Stimulated activated CD4-positive, alpha-beta T cell treated with anti-CD3 and anti-CD28 coated beads, Interleukin-1b, Interleukin-23, amount 100 ng/mL, for 48 hours (primary cell): ENCODE data around the gene RALGPS1.

Experiments used
- DNase-seq: peaks from one replicate; pipeline ENCODE4 v3.0.0-alpha.2; 2020

RALGPS1 gene

GRCh38 chr9:126906091-126906490, 8.5 kb upstream of the RALGPS1 start:
- no peak for DNase-seq

GRCh38 chr9:126907058-126907457, 7.5 kb upstream of the RALGPS1 start:
- no peak for DNase-seq

DNA sequence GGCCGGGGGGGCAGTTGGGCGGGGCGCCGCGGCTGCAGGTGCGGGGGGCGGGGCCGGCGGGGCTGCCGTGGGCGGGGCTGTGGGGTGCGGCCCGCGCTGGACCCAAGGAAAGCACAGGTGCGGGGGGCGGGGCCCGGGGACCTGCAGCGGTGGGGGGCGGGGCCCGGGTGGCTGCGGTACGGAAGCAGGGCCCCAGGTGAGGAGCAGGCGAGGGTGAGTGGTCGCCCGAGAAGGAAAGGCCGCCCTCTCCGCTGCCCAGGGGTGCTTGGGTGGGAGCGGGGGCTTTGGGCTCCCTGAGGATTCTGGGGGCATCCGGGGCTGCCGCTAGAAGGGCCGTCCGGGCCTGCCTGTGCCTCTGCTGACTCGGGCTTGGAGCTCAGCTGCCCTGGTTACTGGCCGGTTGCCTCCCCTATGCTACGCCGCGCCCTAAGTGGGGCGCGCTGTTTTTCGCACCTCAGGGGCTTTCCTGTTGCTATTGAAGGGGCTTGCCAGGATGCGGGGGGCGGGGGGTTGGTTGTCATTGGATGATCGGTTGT, 767 bp downstream of the RALGPS1 start:
- DNase-seq, result peak; percentile 7

DNA sequence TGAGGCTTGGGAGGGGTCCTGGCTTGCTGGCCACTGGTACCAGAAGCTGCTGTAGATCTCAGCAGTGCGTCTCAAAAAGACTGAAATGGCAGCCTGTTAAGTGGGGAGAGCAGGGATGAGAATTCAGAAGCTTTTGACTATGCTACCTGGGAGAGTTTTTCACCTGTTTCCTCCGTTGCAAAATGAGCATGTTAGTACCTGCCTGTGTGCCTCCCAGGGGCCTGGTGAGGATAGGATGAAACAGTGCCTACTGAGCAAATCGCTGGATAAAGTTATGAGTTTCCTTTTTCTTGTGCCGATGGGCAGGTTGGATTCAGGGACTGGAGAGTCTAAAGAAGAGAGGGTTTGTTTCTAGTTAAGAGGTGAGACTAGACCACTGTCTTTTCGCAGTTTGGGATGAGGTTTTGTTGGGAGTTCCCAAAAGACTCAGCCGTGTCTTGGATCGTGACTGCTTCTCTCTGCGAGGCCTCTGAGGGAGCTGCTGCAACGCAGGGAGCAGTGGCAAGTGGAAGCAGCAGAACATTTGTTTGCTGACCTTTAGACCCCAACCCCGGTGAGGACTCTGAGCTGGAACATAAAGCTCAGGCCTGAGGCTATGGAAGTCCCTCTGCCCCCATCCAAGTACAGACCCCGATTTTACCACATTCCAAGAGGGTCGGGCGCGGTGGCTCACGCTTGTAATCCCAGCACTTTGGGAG, 1.4 kb downstream of the RALGPS1 start:
- DNase-seq, result no peak

DNA sequence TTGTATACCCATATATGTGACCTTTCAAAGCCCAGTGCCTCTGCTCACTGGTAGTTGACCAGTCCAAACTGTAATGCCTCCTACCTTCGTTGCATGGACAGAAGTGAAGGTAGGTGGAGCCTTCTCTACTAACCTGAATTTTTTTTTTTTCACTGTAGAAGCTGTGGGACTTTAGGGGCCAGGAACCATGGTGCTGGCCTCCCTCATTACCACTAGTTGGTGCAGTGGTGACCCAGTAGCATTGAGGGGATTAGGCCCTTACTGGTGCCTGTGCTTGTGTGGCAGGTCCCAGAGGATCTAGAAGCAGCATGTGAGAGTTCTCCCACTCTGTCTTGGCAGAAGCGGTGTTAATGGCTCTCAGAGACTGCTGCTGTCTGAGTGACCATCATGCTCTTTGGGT, 2.3 kb downstream of the RALGPS1 start:
- DNase-seq, result no peak

- DNase-seq, result no peak
These were observed 4.6 kb downstream of the RALGPS1 start for GRCh38 chr9:126919193-126919592.

- DNase-seq, result no peak
These were observed 11.3 kb downstream of the RALGPS1 start for GRCh38 chr9:126925876-126926275.

DNA sequence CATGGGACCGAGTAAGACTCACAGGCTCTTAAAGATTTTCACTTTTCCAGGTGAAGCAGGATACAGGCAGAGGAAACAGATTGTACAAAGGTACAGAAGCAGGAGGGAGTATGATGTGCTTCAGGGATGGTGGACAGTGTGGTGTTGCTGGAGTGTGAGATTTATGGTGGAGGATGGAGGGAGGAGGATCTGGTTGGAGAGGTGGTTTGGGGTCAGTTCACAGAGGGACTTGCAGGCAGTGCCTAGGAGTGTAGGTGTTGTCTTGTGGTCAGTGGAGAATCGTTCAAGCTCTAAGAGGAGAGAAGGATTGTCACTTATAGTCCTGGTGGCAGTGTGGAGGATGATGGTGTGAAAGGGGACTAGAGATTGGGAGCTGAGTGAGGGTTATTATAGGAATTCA, 11.8 kb downstream of the RALGPS1 start:
- DNase-seq, result no peak

- DNase-seq, result no peak
These were observed 12.8 kb downstream of the RALGPS1 start for GRCh38 chr9:126927419-126927818.

DNA sequence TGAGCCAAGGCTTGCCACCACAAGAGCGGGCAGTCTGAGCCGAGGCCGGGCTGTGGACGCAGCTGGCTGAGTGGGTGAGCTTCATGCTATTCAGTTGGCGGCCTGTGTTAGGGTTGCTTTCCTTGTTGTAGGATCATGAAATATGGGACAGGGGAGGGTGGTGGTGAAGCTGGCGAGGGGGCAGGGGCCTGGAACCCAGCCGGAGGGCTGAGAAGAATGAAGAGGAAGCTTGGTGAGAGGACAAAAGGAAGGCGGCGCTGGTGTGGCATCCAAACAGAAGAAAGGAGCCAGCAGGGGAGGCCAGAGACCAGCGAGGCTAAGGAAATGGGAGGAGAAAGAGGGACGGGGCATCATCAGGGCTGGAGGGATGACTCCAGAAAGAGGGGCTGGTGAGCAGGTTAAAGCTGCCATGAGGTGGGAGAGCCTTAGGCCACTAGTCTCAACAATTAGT, 18.3 kb downstream of the RALGPS1 start:
- DNase-seq, result no peak

- DNase-seq, result no peak
These were observed 18.9 kb downstream of the RALGPS1 start for GRCh38 chr9:126933334-126933980.

DNA sequence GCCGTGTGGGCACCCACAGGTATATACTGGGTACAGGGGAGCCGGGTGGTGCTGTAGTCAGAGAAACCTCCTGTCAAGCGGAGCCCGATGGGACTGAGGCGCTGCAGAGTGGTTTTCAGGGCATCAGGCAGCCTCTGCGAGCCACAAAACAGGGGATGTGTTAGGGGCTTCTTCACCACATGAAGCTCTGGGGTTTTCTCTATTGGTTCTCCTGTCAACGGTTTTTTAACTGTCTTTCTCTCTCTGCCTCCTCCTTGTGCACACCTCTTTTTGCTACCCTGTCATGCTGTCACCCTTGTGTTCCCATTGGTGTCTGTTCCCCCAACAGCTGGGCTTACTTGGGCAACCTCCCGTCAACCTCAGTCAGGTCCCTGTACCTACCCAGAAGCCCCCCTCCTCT, 19.9 kb downstream of the RALGPS1 start:
- no peak for DNase-seq

GRCh38 chr9:126935630-126936029, 21.0 kb downstream of the RALGPS1 start:
- no peak for DNase-seq

DNA sequence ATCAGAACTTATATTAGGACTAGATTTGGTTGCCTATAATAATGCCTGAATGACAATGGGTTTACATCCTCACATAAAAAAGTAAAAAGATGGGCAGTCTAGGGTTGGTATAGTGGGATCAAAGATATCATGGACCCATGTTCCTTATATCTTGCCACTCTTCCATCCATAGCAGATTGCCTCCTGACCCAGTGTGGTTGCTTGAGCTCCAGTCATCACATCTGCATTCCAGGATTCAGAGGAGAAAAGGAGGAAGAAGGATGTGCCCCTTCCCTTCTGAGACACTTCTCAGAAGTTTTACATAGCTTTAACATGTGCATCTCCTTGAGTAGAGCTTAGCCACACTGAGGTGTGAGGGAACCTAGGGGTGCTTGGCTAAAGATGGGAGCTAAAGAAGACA, 22.9 kb downstream of the RALGPS1 start:
- no peak for DNase-seq

GRCh38 chr9:126938327-126938726, 23.7 kb downstream of the RALGPS1 start:
- no peak for DNase-seq

DNA sequence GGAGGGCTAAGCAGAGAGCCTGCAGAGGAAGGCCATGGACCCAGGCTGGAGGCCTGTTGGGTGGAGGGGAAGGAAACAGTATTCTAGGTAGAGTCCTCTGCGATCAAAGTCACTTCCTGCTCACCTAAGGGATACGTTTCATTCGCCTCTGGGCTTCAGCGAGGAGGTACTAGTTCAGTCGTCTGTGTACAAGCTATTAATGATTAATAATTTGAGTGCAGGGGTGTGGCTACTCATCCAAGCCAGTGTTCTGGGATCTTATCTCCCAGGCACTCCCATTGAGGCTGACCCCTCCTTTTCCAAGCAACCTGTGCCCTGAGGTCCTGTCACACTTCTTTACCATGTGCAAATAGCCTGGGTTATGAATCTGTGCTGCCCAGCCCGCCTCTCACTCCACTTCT, 25.2 kb downstream of the RALGPS1 start:
- DNase-seq, result no peak

- no peak for DNase-seq
These were observed 27.8 kb downstream of the RALGPS1 start for GRCh38 chr9:126942399-126942798.

DNA sequence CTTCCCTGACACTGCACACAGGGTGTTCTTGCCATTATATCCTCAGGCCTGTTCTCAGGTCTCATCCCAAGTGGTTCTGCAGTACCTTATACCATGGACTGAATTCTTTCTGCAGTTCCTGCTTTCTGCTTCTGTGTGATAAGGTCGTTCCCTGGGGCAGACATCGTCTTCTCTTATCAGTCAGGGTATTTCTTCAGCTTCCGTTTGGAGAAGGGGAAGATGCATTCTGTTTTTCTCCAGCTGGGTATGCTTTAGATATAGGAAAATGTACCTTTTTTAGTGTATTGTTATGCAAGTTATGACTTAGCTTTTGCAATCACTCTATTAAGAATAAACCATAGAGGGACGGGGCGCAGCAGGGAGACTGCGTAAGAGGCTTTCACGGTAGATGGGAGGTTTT, 31.1 kb downstream of the RALGPS1 start:
- DNase-seq, result no peak

DNA sequence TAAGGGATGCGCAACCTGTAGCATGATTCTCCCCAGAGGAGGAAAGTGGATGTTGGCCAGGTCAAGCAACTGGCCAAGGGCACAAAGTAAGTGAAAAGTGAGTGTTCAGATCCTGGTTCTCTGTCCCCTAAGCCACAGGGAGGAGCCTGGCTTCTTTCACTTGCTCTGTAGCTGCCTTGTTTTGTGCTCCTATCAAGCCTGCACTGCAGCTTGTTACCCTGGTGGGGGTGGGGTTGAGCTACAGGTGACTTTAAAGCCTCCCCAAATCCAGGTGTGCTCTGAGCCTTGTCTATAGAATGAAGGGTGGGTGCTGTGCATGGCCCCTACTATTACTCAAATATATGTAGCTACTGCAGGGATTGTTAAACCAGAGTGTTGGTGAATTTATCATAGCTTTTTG, 32.9 kb downstream of the RALGPS1 start:
- no peak for DNase-seq

GRCh38 chr9:126952205-126952977, 37.8 kb downstream of the RALGPS1 start:
- no peak for DNase-seq

GRCh38 chr9:126953041-126953809, 38.6 kb downstream of the RALGPS1 start:
- no peak for DNase-seq

DNA sequence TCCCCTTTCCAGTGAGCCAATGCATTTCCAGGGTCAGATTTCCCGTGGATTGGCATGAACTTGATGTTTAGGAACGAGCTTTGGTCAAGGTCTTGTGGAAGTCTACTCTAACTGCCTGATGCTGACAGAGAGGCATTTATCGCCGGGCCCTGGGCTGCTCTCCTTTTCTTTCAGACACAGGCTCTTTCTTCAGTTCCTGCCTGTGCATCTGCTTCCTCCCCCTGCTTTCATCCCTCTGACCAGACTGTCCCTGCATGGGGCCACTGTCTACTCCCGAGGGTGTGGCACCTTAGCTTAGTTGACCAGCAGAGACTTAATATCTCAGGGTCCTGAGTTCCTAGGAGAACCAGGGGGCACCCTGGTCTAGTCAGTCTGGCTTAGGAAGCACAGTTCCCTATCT, 41.2 kb downstream of the RALGPS1 start:
- DNase-seq, result no peak
